Uterus (tissue), 2 donors: ENCODE results near the gene TAF1D.

Source experiments
- POLR2A ChIP-seq, 2 donors: fragments of 450-650 bp; IDR thresholded peaks; one replicate each; pipeline ENCODE4 v1.6.1; 2016; ENCODE audit warnings: antibody characterized with exemption in 2 of 2, mild to moderate bottlenecking in 1 of 2, moderate library complexity in 1 of 2
- TF ChIP-seq, protein P1 (sequence below), 4 experiments: fragments of 200-600 bp in 2 of 4; fragments of 450-650 bp in 2 of 4; sonication (generic) in 2 of 4; IDR thresholded peaks; one replicate each; pipeline ENCODE4 v1.5.1; 2016 to 2019; ENCODE audit warnings: antibody characterized with exemption in 4 of 4, mild to moderate bottlenecking in 2 of 4, moderate library complexity in 1 of 4

GRCh38 chr11:93757301-93757700 lies 16.0 kb upstream of the TAF1D start:
- TF ChIP-seq, protein P1, sequence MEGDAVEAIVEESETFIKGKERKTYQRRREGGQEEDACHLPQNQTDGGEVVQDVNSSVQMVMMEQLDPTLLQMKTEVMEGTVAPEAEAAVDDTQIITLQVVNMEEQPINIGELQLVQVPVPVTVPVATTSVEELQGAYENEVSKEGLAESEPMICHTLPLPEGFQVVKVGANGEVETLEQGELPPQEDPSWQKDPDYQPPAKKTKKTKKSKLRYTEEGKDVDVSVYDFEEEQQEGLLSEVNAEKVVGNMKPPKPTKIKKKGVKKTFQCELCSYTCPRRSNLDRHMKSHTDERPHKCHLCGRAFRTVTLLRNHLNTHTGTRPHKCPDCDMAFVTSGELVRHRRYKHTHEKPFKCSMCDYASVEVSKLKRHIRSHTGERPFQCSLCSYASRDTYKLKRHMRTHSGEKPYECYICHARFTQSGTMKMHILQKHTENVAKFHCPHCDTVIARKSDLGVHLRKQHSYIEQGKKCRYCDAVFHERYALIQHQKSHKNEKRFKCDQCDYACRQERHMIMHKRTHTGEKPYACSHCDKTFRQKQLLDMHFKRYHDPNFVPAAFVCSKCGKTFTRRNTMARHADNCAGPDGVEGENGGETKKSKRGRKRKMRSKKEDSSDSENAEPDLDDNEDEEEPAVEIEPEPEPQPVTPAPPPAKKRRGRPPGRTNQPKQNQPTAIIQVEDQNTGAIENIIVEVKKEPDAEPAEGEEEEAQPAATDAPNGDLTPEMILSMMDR (IDR thresholded peaks at IDR 0.05): no peak
- TF ChIP-seq POLR2A (IDR thresholded peaks at IDR 0.05): no peak
